GM23338 (cell line): ENCODE measurements around the gene PMM1. TPM values are rescaled to one million over a fixed set of nuclear protein-coding genes. Genes with fewer than 3 reads are reported as not detected.

Experiments used
- ATAC-seq: fragments of 200-7000 bp; cut with Tn5 transposase; 3 replicates; pipeline ENCODE4 v1.9.1; 2020
- DNase-seq: peaks from one replicate; pipeline ENCODE4 v3.0.0-alpha.2; 2015; ENCODE audit warnings: low spot score
- H2AFZ ChIP-seq: fragments of 200-600 bp; sonication (generic); 2 replicates; pipeline ENCODE4 v1.8.0; 2016; ENCODE audit warnings: antibody characterized with exemption, mild to moderate bottlenecking, moderate library complexity
- H3F3A ChIP-seq: fragments of 200-600 bp; sonication (generic); replicated peaks from 2 replicates; pipeline ENCODE4 v1.8.0; 2017; ENCODE audit warnings: antibody characterized with exemption, mixed run types, low read depth
- H3K27ac ChIP-seq: fragments of 200-600 bp; sonication (generic); 2 replicates; pipeline ENCODE4 v1.6.1; 2016; ENCODE audit warnings: low read depth
- H3K27me3 ChIP-seq: fragments of 200-600 bp; sonication (generic); 2 replicates; pipeline ENCODE4 v1.8.0; 2016; ENCODE audit warnings: mild to moderate bottlenecking, mixed run types, moderate library complexity; ENCODE audit not compliant: insufficient read depth
- H3K36me3 ChIP-seq: fragments of 200-600 bp; sonication (generic); 2 replicates; pipeline ENCODE4 v1.8.0; 2016; ENCODE audit warnings: mild to moderate bottlenecking; ENCODE audit not compliant: insufficient read depth
- H3K4me1 ChIP-seq: fragments of 200-600 bp; sonication (generic); 2 replicates; pipeline ENCODE4 v1.8.0; 2016; ENCODE audit warnings: mild to moderate bottlenecking, moderate library complexity; ENCODE audit not compliant: insufficient read depth
- H3K4me2 ChIP-seq: fragments of 200-600 bp; sonication (generic); 2 replicates; pipeline ENCODE4 v1.7.1; 2017; ENCODE audit warnings: mixed run types
- H3K4me3 ChIP-seq: fragments of 200-600 bp; sonication (generic); 2 replicates; pipeline ENCODE4 v1.6.1; 2016; ENCODE audit warnings: mixed run types
- H3K79me2 ChIP-seq: fragments of 200-600 bp; sonication (generic); replicated peaks from 2 replicates; pipeline ENCODE4 v1.8.0; 2017; ENCODE audit warnings: mild to moderate bottlenecking; ENCODE audit not compliant: insufficient read depth
- H3K9me2 ChIP-seq: fragments of 200-600 bp; sonication (generic); 2 replicates; pipeline ENCODE4 v1.8.0; 2017; ENCODE audit not compliant: insufficient read depth
- H4K20me1 ChIP-seq: fragments of 200-600 bp; sonication (generic); replicated peaks from 2 replicates; pipeline ENCODE4 v1.8.0; 2017; ENCODE audit warnings: mild to moderate bottlenecking; ENCODE audit not compliant: insufficient read depth
- H3K27ac Mint-ChIP-seq: 2 replicates; pipeline ENCODE4 v1.8.0; 2020; ENCODE audit warnings: inconsistent platforms, mild to moderate bottlenecking, moderate library complexity, mixed read lengths
- H3K27me3 Mint-ChIP-seq: 3 replicates; pipeline ENCODE4 v1.8.0; 2022; ENCODE audit warnings: low read depth, mild to moderate bottlenecking, moderate library complexity, mixed read lengths, inconsistent platforms; ENCODE audit not compliant: insufficient read depth, poor library complexity
- H3K36me3 Mint-ChIP-seq: 3 replicates; pipeline ENCODE4 v1.8.0; 2021; ENCODE audit warnings: low read depth, mild to moderate bottlenecking, inconsistent platforms, moderate library complexity, mixed read lengths
- H3K4me1 Mint-ChIP-seq: 3 replicates; pipeline ENCODE4 v1.8.0; 2020; ENCODE audit warnings: mild to moderate bottlenecking, inconsistent platforms, mixed read lengths
- H3K4me3 Mint-ChIP-seq: 3 replicates; pipeline ENCODE4 v1.8.0; 2021; ENCODE audit warnings: moderate library complexity, mild to moderate bottlenecking, inconsistent platforms, mixed read lengths
- H3K9me3 Mint-ChIP-seq: 3 replicates; pipeline ENCODE4 v1.8.0; 2020; ENCODE audit warnings: moderate library complexity, mild to moderate bottlenecking, inconsistent platforms, mixed read lengths
- CREB1 ChIP-seq: fragments of 250-450 bp; sonication (Bioruptor Pico); IDR thresholded peaks from 2 replicates; pipeline ENCODE4 v1.5.0; 2020; ENCODE audit warnings: low read depth, mild to moderate bottlenecking, moderate library complexity
- ETS1 ChIP-seq: IDR thresholded peaks from 2 replicates; pipeline ENCODE4 v1.6.1; 2016; ENCODE audit warnings: antibody characterized with exemption
- JUNB ChIP-seq: IDR thresholded peaks from one replicate; pipeline ENCODE4 v1.6.1; 2016; ENCODE audit warnings: antibody characterized with exemption; ENCODE audit not compliant: unreplicated experiment
- POLR2AphosphoS5 ChIP-seq: IDR thresholded peaks from 2 replicates; pipeline ENCODE4 v1.6.1; 2016; ENCODE audit warnings: antibody characterized with exemption, low read depth
- STAT1 ChIP-seq: IDR thresholded peaks from one replicate; pipeline ENCODE4 v1.6.1; 2016; ENCODE audit warnings: antibody characterized with exemption; ENCODE audit not compliant: unreplicated experiment
- polyA plus RNA-seq: library from polyadenylated mRNA; unstranded; fragments of >200 nt; fragmentation: Nextera tagmentation; extraction: Ambion mirVana; gene quantifications from 2 replicates; pipeline ENCODE4 v1.2.1, GENCODE V29; 2016
- total RNA-seq: library from RNA; depleted of rRNA; stranded (reverse); fragments of >200 nt; shearing (Covaris generic); gene quantifications from 2 replicates; pipeline ENCODE4 v1.2.3, GENCODE V29; 2014
- TF ChIP-seq, protein P1 (sequence below): IDR thresholded peaks from one replicate; pipeline ENCODE4 v1.6.1; 2018; ENCODE audit warnings: antibody characterized with exemption; ENCODE audit not compliant: unreplicated experiment
- TF ChIP-seq, protein P2 (sequence below): fragments of 250-450 bp; sonication (Bioruptor Pico); IDR thresholded peaks from 2 replicates; pipeline ENCODE4 v1.5.0; 2020; ENCODE audit warnings: mild to moderate bottlenecking, moderate library complexity

PMM1 gene
- total and polyA plus RNA-seq, 2 experiments from 2014 or later: 8.7 to 9.9 TPM

GRCh38 chr22:41598081-41598480 is 8.4 kb upstream of the PMM1 start:
- Mint-ChIP-seq H3K4me3 (no peak overlapping the region), H3K27ac (no peak overlapping the region), H3K9me3 (peaks cover under 1% of the 10 kb centered on the region; the same call in 1 of the 3 replicates), H3K4me1 (peaks cover 4% of the 10 kb centered on the region; the same call in 2 of the 3 replicates), H3K36me3 (peaks cover 22% of the 10 kb centered on the region), H3K27me3 (peaks cover 24% of the 10 kb centered on the region)
- Histone ChIP-seq H3K27ac (no peak overlapping the region), H3K4me1 (no peaks in the 10 kb centered on the region), H3K79me2 (no peaks in the 10 kb centered on the region), H3K36me3 (no peaks in the 10 kb centered on the region), H4K20me1 (peaks cover 8% of the 10 kb centered on the region; the same call in 1 of the 2 replicates), H3K4me3 (no peak overlapping the region), H3K9me2 (no peaks in the 10 kb centered on the region), H3K4me2 (no peak overlapping the region), H3K27me3 (no peaks in the 10 kb centered on the region), H3F3A (peaks cover 6% of the 10 kb centered on the region; the same call in 1 of the 2 replicates), H2AFZ (no peak overlapping the region)
- no peak for DNase-seq
- TF ChIP-seq STAT1: no peak
- no peak for TF ChIP-seq CREB1 (CRISPR knock-in tag)
- TF ChIP-seq JUNB: no peak
- TF ChIP-seq ETS1: no peak
- TF ChIP-seq, protein P1, sequence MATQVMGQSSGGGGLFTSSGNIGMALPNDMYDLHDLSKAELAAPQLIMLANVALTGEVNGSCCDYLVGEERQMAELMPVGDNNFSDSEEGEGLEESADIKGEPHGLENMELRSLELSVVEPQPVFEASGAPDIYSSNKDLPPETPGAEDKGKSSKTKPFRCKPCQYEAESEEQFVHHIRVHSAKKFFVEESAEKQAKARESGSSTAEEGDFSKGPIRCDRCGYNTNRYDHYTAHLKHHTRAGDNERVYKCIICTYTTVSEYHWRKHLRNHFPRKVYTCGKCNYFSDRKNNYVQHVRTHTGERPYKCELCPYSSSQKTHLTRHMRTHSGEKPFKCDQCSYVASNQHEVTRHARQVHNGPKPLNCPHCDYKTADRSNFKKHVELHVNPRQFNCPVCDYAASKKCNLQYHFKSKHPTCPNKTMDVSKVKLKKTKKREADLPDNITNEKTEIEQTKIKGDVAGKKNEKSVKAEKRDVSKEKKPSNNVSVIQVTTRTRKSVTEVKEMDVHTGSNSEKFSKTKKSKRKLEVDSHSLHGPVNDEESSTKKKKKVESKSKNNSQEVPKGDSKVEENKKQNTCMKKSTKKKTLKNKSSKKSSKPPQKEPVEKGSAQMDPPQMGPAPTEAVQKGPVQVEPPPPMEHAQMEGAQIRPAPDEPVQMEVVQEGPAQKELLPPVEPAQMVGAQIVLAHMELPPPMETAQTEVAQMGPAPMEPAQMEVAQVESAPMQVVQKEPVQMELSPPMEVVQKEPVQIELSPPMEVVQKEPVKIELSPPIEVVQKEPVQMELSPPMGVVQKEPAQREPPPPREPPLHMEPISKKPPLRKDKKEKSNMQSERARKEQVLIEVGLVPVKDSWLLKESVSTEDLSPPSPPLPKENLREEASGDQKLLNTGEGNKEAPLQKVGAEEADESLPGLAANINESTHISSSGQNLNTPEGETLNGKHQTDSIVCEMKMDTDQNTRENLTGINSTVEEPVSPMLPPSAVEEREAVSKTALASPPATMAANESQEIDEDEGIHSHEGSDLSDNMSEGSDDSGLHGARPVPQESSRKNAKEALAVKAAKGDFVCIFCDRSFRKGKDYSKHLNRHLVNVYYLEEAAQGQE: no peak
- TF ChIP-seq POLR2AphosphoS5: no peak
- TF ChIP-seq, protein P2, sequence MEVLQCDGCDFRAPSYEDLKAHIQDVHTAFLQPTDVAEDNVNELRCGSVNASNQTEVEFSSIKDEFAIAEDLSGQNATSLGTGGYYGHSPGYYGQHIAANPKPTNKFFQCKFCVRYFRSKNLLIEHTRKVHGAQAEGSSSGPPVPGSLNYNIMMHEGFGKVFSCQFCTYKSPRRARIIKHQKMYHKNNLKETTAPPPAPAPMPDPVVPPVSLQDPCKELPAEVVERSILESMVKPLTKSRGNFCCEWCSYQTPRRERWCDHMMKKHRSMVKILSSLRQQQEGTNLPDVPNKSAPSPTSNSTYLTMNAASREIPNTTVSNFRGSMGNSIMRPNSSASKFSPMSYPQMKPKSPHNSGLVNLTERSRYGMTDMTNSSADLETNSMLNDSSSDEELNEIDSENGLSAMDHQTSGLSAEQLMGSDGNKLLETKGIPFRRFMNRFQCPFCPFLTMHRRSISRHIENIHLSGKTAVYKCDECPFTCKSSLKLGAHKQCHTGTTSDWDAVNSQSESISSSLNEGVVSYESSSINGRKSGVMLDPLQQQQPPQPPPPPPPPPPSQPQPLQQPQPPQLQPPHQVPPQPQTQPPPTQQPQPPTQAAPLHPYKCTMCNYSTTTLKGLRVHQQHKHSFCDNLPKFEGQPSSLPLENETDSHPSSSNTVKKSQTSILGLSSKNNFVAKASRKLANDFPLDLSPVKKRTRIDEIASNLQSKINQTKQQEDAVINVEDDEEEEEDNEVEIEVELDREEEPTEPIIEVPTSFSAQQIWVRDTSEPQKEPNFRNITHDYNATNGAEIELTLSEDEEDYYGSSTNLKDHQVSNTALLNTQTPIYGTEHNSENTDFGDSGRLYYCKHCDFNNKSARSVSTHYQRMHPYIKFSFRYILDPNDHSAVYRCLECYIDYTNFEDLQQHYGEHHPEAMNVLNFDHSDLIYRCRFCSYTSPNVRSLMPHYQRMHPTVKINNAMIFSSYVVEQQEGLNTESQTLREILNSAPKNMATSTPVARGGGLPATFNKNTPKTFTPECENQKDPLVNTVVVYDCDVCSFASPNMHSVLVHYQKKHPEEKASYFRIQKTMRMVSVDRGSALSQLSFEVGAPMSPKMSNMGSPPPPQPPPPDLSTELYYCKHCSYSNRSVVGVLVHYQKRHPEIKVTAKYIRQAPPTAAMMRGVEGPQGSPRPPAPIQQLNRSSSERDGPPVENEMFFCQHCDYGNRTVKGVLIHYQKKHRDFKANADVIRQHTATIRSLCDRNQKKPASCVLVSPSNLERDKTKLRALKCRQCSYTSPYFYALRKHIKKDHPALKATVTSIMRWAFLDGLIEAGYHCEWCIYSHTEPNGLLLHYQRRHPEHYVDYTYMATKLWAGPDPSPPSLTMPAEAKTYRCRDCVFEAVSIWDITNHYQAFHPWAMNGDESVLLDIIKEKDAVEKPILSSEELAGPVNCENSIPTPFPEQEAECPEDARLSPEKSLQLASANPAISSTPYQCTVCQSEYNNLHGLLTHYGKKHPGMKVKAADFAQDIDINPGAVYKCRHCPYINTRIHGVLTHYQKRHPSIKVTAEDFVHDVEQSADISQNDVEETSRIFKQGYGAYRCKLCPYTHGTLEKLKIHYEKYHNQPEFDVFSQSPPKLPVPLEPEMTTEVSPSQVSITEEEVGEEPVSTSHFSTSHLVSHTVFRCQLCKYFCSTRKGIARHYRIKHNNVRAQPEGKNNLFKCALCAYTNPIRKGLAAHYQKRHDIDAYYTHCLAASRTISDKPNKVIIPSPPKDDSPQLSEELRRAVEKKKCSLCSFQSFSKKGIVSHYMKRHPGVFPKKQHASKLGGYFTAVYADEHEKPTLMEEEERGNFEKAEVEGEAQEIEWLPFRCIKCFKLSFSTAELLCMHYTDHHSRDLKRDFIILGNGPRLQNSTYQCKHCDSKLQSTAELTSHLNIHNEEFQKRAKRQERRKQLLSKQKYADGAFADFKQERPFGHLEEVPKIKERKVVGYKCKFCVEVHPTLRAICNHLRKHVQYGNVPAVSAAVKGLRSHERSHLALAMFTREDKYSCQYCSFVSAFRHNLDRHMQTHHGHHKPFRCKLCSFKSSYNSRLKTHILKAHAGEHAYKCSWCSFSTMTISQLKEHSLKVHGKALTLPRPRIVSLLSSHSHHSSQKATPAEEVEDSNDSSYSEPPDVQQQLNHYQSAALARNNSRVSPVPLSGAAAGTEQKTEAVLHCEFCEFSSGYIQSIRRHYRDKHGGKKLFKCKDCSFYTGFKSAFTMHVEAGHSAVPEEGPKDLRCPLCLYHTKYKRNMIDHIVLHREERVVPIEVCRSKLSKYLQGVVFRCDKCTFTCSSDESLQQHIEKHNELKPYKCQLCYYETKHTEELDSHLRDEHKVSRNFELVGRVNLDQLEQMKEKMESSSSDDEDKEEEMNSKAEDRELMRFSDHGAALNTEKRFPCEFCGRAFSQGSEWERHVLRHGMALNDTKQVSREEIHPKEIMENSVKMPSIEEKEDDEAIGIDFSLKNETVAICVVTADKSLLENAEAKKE: no peak
- ATAC-seq: no peak
